Measurements from ENCODE around the gene KLHL29. TPM values are rescaled to one million over a fixed set of nuclear protein-coding genes. Genes with fewer than 3 reads are reported as not detected.
"Not testable (repeated sequence)": the region's sequence is repeated elsewhere in the genome, so short reads cannot be mapped to it uniquely, and the experiment has no call there.

KLHL29 gene
- total and polyA plus RNA-seq, 9 donors = 3.0 to 6.6 (median 3.9) TPM

DNA sequence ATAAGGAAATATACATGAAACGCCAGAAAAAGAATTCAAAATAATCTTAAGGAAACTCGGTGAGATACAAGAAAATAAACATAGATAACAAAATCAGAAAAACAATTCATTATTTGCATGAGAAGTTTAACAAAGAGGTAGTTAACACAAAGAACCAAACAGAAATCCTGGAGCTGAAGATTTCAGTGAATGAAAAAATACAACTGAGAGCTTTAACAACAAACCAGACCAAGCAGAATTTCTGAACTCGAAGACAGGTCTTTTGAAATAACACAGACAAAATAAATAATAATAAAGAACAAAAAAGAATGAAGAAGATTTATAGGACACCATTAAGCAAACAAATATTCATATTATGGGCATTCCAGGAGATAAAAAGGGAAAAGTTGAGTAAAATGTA is 337.3 kb downstream of the KLHL29 start:
- DNase-seq = no peak
- TF ChIP-seq EP300 (IDR thresholded peaks at IDR 0.05) (no peak), POLR2A (IDR thresholded peaks at IDR 0.05) (no peak), CTCF (IDR thresholded peaks at IDR 0.05) (no peak)
- no peak overlapping the region for H3K27ac ChIP-seq
- no peak overlapping the region for H3K4me3 ChIP-seq
- H3K9me3 ChIP-seq = no peaks in the 10 kb centered on the region
- no peaks in the 10 kb centered on the region for H3K36me3 ChIP-seq
- intact Hi-C loops (cut with DNase I) = no loop called here
- 87 to 92% (median 90%) methylated on average over 3 of the region's 3 CpGs for WGBS, 3 donors
- H3K4me1 ChIP-seq (ENCODE audit: insufficient read depth) = no peaks in the 10 kb centered on the region
- no peaks in the 10 kb centered on the region for H3K27me3 ChIP-seq

DNA sequence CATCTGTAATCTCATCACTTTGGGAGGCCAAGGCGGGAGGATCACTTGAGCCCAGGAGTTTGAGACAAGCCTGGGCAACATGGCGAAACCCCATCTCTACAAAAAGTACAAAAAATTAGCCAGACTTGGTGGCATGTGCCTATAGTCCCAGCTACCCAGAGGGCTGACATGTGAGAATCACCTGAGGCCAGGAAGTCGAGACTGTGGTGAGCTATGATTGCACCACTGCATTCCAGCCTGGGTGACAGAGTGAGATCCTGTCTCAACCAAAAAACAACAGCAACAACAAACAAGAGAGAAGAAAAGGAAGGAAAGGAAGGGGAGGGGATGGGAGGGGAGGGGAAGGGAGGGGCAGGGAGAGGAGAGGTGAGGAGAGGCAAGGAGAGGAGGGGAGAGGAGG is 338.1 kb downstream of the KLHL29 start:
- DNase-seq; H3K36me3 ChIP-seq; H3K27ac ChIP-seq; H3K4me3 ChIP-seq; intact Hi-C loops (cut with DNase I); H3K4me1 ChIP-seq (ENCODE audit: insufficient read depth); H3K27me3 ChIP-seq; H3K9me3 ChIP-seq: not testable (repeated sequence)
- WGBS, 3 donors = 96 to 99% (median 98%) methylated on average over 3 of the region's 3 CpGs

- Histone ChIP-seq H3K27ac (no peak overlapping the region), H3K36me3 (no peaks in the 10 kb centered on the region), H3K4me1 (ENCODE audit: insufficient read depth) (no peaks in the 10 kb centered on the region), H3K27me3 (no peaks in the 10 kb centered on the region), H3K4me3 (no peak overlapping the region), H3K9me3 (no peaks in the 10 kb centered on the region)
- intact Hi-C loops (cut with DNase I) = no loop called here
- WGBS, 3 donors = 89 to 91% (median 90%) methylated on average over 3 of the region's 3 CpGs
- TF ChIP-seq CTCF (IDR thresholded peaks at IDR 0.05) (no peak), POLR2A (IDR thresholded peaks at IDR 0.05) (no peak), EP300 (IDR thresholded peaks at IDR 0.05) (no peak)
- DNase-seq = no peak
Measured at GRCh38 chr2:23734416-23734815, 349.4 kb downstream of the KLHL29 start.

- intact Hi-C loops (cut with DNase I); H3K36me3 ChIP-seq; H3K4me1 ChIP-seq (ENCODE audit: insufficient read depth); H3K27me3 ChIP-seq; H3K4me3 ChIP-seq; H3K27ac ChIP-seq; H3K9me3 ChIP-seq; DNase-seq: not testable (repeated sequence)
- WGBS, 3 donors = 96 to 99% (median 97%) methylated on average over 9 of the region's 9 CpGs
Measured at GRCh38 chr2:23736783-23737182, 351.8 kb downstream of the KLHL29 start.

DNA sequence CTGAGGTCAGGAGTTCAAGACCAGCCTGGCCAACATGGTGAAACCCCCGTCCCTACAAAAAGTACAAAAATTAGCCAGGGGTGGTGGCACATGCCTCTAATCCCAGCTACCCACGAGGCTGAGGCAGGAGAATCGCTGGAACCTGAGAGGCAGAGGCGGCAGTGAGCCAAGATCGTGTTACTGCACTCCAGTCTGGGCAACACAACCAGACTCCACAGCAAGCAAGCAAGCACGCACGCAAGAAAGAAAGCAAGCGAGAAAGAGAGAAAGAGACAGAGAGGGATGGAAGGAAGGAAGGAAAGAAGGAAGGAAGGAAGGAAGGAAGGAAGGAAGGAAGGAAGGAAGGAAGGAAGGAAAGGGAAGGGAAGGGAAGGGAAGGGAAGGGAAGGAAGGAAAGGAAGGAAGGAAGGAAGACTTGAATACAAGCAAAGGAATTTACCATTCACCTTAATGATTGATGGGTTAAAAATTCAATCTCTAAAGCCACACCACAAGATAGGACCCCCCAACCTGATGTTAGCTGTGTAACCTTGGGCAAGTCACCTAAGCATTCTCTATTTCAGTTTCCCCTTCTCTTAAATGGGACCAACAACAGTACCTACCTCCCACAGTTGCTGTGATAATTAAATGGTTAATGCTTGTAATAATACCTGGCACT is 360.2 kb downstream of the KLHL29 start:
- DNase-seq = no peak
- no peaks in the 10 kb centered on the region for H3K36me3 ChIP-seq
- 84 to 88% (median 87%) methylated on average over 8 of the region's 8 CpGs for WGBS, 3 donors
- H3K27me3 ChIP-seq = no peaks in the 10 kb centered on the region
- no peaks in the 10 kb centered on the region for H3K4me1 ChIP-seq (ENCODE audit: insufficient read depth)
- TF ChIP-seq EP300 (IDR thresholded peaks at IDR 0.05) (no peak), POLR2A (IDR thresholded peaks at IDR 0.05) (no peak)
- H3K4me3 ChIP-seq = no peak overlapping the region
- intact Hi-C loops (cut with DNase I) = no loop called here
- no peak overlapping the region for H3K27ac ChIP-seq
- H3K9me3 ChIP-seq = no peaks in the 10 kb centered on the region

- no peaks in the 10 kb centered on the region for H3K4me1 ChIP-seq (ENCODE audit: insufficient read depth)
- no peak for TF ChIP-seq POLR2A (IDR thresholded peaks at IDR 0.05)
- no peak for TF ChIP-seq EP300 (IDR thresholded peaks at IDR 0.05)
- TF ChIP-seq CTCF (IDR thresholded peaks at IDR 0.05) = no peak
- DNase-seq = no peak
- no peaks in the 10 kb centered on the region for H3K27me3 ChIP-seq
- H3K27ac ChIP-seq = no peak overlapping the region
- no peaks in the 10 kb centered on the region for H3K36me3 ChIP-seq
- H3K4me3 ChIP-seq = no peak overlapping the region
- intact Hi-C loops (cut with DNase I) = no loop called here
- no peaks in the 10 kb centered on the region for H3K9me3 ChIP-seq
Measured at GRCh38 chr2:23745726-23746105, 360.7 kb downstream of the KLHL29 start.

All from ovary (tissue), 9 donors.